ENCODE data around the gene ADAM33. TPM values are rescaled to one million over a fixed set of nuclear protein-coding genes. Genes with fewer than 3 reads are reported as not detected.

ADAM33 gene
- polyA plus RNA-seq, 3 donors: 7.7 to 15.3 (median 9.7) TPM

- DNase-seq (ENCODE audit: extremely low read depth in 1 of 11, low read depth in 9 of 11, low spot score in 4 of 11): no peak
These were observed 51.9 kb downstream of the ADAM33 start for GRCh38 chr20:3629893-3630292.

- no peak for DNase-seq (ENCODE audit: extremely low read depth in 1 of 11, low read depth in 9 of 11, low spot score in 4 of 11)
These were observed 53.1 kb downstream of the ADAM33 start for GRCh38 chr20:3628502-3629314.

GRCh38 chr20:3627476-3627875 is 54.3 kb downstream of the ADAM33 start:
- DNase-seq (ENCODE audit: extremely low read depth in 1 of 11, low read depth in 9 of 11, low spot score in 4 of 11): no peak

GRCh38 chr20:3622406-3622805 is 59.4 kb downstream of the ADAM33 start:
- no peak for DNase-seq (ENCODE audit: extremely low read depth in 1 of 11, low read depth in 9 of 11, low spot score in 4 of 11)

GRCh38 chr20:3621111-3621510 is 60.7 kb downstream of the ADAM33 start:
- DNase-seq (ENCODE audit: extremely low read depth in 1 of 11, low read depth in 9 of 11, low spot score in 4 of 11): no peak

Other genes starting within 250 kb of the ADAM33 start
- gene ATRN, start 211.0 kb downstream of the ADAM33 start, polyA plus RNA-seq (ENCODE audit: insufficient read length in 3 of 3): 10 to 100 TPM; 49.6 to 53.7 (median 51.5) TPM
- under 1 TPM; 0.11 to 0.30 (median 0.14) TPM for gene GFRA4, start 18.6 kb downstream of the ADAM33 start, polyA plus RNA-seq (ENCODE audit: insufficient read length in 3 of 3)
- gene SIGLEC1, start 30.6 kb upstream of the ADAM33 start, polyA plus RNA-seq (ENCODE audit: insufficient read length in 3 of 3): 1 to 10 TPM in 2 of 3 donors, under 1 TPM in 1; 0.61 to 1.8 (median 1.4) TPM
- gene HSPA12B, start 50.7 kb upstream of the ADAM33 start, polyA plus RNA-seq (ENCODE audit: insufficient read length in 3 of 3): 10 to 100 TPM; 11.0 to 19.6 (median 15.6) TPM
- gene ADISSP, start 85.7 kb upstream of the ADAM33 start, polyA plus RNA-seq (ENCODE audit: insufficient read length in 3 of 3): 10 to 100 TPM; 17.4 to 28.4 (median 26.6) TPM
- gene SPEF1, start 99.4 kb upstream of the ADAM33 start, polyA plus RNA-seq (ENCODE audit: insufficient read length in 3 of 3): 1 to 10 TPM; 1.3 to 2.5 (median 2.0) TPM
- gene CENPB, start 104.7 kb upstream of the ADAM33 start, polyA plus RNA-seq (ENCODE audit: insufficient read length in 3 of 3): 10 to 100 TPM; 33.6 to 49.5 (median 44.7) TPM
- gene CDC25B, start 114.3 kb upstream of the ADAM33 start, polyA plus RNA-seq (ENCODE audit: insufficient read length in 3 of 3): 10 to 100 TPM; 35.4 to 40.3 (median 39.3) TPM
- gene AP5S1, start 138.5 kb upstream of the ADAM33 start, polyA plus RNA-seq (ENCODE audit: insufficient read length in 3 of 3): 10 to 100 TPM in 1 of 3 donors, 1 to 10 TPM in 2; 8.0 to 11.8 (median 9.3) TPM
- gene MAVS, start 164.8 kb upstream of the ADAM33 start, polyA plus RNA-seq (ENCODE audit: insufficient read length in 3 of 3): 10 to 100 TPM; 25.7 to 33.9 (median 27.5) TPM
- 10 to 100 TPM; 32.8 to 38.6 (median 36.6) TPM for gene PANK2, start 207.4 kb upstream of the ADAM33 start, polyA plus RNA-seq (ENCODE audit: insufficient read length in 3 of 3)

Data from renal cortex interstitium (tissue), 11 donors.